GM03348 (cell line): ENCODE data around the gene EIF4EBP3.

ENCODE experiments used
- DNase-seq: peaks from one replicate; pipeline ENCODE4 v3.0.0; 2012; ENCODE audit warnings: low spot score

Gene EIF4EBP3

DNA sequence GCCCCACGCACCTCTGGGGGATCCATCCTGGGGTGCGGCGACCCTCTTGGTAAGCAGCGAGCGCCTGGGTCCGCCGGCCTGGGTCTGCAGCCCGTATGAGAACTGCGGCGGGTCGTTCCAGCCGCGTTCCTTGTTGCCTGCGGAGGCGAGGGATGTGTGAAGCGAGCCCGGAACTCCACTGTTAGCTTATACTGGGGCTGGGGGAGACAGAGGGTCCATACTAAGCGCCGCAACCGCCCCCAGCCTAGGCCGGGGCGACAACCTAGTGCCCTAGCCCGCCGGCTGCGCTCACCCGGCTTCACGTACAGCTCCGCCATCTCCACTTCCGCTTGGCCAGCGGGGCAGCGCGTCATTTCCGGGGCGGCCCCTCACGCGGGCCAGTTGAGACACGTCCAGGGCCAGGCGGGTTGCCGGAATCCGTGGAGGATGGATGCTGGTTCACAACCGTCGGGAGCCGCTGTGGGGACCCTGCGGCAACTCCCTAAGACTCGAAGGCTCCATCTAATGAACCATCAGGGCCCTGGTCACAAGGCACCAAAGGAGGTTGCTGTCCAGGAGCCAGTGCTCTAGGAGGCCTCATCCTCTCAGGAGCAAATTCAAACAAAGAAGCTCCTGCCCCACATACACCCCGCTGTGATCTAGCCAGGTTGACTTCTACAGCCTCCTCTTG is 9.8 kb downstream of the EIF4EBP3 start, which contains the start of gene SRA1:
Gene SRA1 (minus strand): TSS at position 338 of the 670 bp plus-strand sequence. CDS start 21 bp downstream, at position 317.
- peak; percentile 95 for DNase-seq

DNA sequence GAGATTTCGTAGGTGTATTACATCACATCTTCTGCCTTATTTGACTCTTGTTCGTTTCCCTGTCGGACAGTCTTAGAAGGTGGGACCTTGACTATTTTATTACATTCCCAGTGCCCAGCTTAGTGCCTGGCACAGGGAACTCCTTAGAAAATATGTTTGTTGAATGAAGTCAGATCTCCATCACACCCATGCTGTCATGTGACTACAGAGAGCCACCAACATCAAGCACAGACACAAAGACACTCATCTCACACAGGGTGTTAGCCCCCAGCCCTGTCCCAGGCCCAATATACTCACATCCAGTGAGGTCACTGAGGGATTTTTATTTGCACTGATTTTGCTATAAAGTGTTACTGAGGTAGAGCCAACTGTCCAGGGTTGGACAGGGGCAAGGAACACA is 10.5 kb downstream of the EIF4EBP3 start:
- no peak for DNase-seq

DNA sequence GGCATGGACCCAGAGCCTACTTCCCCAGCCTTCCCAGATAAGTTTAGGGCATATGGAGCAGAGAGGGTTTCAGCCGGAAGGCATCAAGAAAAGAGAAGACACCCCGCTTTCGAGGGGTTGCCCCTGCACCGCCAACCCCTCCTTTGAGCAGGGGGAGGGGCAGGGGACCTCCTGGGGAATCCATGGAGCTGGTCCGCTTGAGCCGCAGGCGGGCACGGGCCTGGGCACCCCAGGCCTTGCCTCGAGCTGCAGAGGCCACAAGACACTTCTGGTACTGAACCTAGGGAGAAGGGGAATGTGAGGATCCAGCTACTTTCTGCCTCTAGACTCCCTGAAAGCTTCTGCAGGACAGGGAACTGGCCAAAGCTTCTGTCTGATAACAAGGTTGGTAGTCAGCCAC is 11.1 kb downstream of the EIF4EBP3 start:
- DNase-seq: no peak

DNA sequence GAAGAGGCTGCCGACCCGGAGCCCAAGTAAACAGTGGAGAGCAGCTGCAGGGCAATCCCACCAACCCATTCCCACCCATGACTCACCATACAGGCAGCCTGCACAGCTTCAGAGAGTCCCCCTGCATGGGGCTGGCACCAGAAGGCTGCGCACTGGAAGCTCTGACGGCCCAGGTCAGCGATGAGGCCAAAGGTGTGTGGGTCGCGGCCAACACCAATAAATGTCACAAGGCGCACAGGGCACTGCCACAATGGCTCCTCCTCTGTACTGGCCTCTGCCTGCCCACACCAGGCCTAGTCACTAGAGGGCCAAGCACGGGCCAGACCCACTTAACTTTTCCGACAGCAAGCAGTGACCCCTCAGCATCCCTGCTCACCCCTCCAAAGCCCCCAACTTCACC is 12.8 kb downstream of the EIF4EBP3 start:
- no peak for DNase-seq

DNA sequence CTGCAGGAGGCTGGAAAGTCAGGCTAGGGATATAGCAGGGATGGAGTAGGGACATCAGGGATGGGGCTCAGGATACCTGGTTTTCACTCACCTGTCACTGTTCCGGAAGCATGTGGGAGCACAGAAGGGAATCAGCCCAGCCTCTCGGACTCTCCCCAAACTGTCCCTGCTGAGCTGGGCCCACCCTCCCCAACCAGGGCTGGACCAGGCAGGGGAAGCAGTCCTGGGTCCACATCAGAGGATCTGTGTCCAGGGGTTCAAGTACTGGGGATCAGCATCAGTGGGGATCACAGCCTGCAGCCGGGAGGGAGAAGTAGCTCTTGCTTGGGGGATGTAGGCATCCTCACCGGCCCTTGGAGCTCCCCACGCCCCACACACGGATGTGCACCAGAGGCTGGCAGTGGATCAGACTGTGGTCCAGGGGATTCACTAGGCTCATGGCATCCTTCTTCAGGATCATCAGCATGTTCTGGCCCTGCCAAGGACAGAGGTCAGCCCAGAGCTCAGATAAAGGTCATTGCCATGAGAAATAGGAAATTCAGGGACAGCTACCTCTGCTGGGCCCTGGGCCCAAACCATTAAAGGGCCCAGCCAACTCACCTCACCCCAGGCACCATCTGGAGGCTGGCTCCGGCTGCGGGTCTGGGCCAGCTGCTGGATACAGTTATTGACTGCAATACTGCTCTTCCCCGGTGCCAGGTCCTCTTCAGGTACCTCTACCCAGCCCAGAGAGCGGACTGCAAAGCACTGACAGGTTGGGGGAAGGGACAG is 14.5 kb downstream of the EIF4EBP3 start:
- no peak for DNase-seq

DNA sequence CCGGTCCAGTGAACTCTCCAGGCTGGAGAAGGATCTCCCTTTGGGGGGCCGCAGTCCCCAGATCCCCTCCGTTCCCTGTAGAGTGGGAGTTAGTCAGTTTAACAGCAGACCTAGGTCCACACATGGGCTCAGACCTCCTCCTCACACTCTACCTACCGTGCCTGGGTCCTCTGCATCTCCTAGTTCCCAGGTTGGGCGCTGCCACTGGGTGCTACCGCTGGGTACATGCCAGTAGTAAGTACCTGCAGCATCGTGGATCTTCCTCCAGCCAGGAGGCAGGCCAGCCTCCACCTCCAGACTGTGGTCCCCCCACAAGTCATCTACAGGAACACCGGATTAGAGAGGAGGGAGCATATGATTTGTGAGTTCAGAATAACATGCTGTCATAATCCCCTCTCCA is 16.1 kb downstream of the EIF4EBP3 start:
- DNase-seq: no peak

DNA sequence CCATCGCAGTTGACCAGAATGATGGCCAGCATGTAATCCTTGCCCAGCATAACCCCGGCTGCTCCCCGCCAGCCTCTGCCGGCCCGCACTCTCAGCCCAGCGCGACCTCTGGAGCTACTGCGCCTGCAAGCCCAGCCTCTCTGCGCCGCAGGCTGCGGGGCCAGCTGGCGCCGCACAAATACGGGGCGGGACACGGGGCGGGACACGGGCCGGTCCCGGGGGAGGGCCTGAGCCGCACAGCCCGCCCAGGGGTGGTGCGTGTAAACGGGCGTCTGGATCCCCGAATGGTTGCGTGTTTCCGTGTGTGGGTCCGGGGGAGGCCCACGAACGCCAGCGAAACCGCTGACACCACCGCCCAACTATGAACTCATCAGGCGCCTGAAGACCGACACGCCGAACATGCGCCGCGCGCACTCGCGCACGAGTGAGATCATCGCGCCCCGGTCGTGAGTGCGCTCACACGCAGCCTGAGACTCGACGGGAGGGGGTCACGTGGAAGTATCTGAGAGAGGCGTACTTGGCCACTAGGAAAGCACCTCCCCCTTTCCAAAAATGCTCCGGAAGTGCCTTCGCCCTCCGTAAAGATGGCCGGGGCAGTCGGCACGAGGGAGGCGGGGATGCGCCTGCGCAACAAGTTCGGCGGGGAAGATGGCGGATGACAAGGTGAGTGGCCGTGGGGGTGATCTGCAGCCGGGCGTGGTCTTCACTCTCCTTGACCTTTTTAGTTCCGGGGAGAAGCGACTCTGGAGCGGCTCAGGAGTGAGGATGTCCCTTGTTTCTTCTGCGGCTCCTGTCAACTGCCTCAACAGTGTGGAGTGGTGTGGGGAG is 16.9 kb downstream of the EIF4EBP3 start, which contains the start of the genes APBB3 and SLC35A4:
Gene APBB3 (minus strand): TSS at position 403 of the 828 bp plus-strand sequence. CDS start 353 bp downstream, at position 50.
Gene SLC35A4 (plus strand): TSS at position 633 of the 828 bp plus-strand sequence. CDS start 2,342 bp downstream, outside the sequence.
- peak; percentile 97 for DNase-seq

DNA sequence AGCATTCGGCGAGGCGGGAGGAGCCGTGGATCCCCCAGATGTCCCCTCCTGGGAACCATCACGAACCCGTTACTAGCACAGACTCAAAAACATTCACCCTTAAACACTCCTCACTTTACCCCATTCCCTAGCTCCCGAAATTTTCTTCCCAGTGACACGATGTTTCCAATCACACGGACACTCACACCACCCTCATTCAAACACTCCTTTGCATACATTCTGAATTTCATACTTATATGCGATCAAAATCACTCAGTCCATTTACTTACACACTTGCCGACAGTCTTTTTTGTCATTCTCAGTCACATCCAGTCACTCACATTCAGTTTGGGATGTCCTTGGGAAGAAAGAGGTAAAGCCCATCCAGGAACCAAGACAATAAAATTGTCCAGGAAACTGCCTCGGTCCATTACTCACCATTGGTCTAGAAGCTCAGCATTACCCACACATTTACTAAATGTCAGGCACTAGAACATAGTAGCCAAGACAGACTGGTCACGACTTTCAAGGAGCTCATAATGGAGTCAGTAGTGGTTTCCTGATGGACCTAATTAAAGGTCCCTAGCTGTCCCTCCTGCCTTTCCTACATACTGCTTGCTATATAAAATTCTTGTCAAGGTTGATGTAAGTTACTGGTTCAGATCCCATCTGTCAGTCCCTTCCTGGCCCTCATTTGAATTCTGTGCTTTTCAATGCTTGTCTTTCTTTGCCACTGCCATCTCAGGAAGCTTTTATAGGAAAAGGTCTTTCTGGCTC is 17.7 kb downstream of the EIF4EBP3 start:
- DNase-seq: no peak

DNA sequence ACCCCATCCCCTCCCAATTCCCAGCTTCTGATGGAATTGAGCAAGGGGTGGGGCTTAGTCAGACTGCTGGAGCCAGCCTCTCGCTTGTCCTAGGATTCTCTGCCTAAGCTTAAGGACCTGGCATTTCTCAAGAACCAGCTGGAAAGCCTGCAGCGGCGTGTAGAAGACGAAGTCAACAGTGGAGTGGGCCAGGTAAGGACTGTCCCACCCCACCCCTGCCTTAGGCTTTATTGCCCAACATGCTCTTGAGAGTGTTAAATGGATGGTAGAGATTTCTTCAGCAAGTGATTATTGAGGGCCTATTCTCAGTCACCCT is 18.3 kb downstream of the EIF4EBP3 start:
- no peak for DNase-seq

DNA sequence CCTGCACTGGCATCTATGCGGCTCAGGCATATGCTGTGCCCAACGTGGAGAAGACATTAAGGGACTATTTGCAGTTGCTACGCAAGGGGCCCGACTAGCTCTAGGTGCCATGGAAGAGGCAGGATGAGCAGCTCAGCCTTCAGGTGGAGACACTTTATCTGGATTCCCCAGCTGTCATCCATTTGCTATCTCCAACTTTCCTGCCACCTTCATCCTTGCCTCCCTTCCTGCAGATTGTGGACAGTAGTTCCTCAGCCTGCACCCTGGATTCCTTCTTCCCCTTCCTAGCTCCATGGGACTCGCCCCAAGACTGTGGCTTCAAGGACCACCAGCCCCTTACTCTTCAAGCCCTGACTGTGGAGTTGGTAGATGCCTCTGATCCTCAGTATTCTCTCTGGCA is 19.2 kb downstream of the EIF4EBP3 start:
- no peak for DNase-seq

DNA sequence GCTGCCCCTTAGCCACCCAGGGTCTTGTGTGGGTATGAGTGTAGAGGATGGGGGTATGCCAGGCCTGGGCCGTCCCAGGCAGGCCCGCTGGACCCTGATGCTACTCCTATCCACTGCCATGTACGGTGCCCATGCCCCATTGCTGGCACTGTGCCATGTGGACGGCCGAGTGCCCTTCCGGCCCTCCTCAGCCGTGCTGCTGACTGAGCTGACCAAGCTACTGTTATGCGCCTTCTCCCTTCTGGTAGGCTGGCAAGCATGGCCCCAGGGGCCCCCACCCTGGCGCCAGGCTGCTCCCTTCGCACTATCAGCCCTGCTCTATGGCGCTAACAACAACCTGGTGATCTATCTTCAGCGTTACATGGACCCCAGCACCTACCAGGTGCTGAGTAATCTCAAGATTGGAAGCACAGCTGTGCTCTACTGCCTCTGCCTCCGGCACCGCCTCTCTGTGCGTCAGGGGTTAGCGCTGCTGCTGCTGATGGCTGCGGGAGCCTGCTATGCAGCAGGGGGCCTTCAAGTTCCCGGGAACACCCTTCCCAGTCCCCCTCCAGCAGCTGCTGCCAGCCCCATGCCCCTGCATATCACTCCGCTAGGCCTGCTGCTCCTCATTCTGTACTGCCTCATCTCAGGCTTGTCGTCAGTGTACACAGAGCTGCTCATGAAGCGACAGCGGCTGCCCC is 19.8 kb downstream of the EIF4EBP3 start:
- no peak for DNase-seq

DNA sequence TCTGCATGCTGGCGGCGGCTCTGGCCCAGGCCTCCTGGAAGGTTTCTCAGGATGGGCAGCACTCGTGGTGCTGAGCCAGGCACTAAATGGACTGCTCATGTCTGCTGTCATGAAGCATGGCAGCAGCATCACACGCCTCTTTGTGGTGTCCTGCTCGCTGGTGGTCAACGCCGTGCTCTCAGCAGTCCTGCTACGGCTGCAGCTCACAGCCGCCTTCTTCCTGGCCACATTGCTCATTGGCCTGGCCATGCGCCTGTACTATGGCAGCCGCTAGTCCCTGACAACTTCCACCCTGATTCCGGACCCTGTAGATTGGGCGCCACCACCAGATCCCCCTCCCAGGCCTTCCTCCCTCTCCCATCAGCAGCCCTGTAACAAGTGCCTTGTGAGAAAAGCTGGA is 20.4 kb downstream of the EIF4EBP3 start:
- DNase-seq: no peak

DNA sequence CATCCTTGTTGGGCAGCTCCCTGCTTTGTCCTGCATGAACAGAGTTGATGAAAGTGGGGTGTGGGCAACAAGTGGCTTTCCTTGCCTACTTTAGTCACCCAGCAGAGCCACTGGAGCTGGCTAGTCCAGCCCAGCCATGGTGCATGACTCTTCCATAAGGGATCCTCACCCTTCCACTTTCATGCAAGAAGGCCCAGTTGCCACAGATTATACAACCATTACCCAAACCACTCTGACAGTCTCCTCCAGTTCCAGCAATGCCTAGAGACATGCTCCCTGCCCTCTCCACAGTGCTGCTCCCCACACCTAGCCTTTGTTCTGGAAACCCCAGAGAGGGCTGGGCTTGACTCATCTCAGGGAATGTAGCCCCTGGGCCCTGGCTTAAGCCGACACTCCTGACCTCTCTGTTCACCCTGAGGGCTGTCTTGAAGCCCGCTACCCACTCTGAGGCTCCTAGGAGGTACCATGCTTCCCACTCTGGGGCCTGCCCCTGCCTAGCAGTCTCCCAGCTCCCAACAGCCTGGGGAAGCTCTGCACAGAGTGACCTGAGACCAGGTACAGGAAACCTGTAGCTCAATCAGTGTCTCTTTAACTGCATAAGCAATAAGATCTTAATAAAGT is 21.1 kb downstream of the EIF4EBP3 start:
- DNase-seq: no peak

DNA sequence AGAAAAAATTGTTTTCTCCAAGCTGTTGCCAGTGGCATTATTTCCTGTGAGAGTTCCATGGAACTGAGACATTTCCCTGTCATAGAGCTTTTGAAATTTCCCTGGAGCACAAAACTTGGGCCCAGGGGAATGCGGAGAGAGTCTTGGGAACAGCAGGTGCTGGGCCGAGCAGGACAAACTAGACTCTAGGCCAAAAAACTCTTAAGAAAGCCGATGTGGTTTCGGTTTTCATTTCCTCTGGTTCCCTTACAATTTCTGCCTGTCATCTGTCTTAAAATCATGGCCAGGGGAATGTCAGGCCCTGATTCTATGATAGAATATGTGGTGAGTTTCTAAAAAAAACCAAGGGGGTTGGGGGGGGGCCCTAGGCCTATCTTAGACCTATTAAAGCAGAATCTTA is 21.7 kb downstream of the EIF4EBP3 start:
- no peak for DNase-seq

DNA sequence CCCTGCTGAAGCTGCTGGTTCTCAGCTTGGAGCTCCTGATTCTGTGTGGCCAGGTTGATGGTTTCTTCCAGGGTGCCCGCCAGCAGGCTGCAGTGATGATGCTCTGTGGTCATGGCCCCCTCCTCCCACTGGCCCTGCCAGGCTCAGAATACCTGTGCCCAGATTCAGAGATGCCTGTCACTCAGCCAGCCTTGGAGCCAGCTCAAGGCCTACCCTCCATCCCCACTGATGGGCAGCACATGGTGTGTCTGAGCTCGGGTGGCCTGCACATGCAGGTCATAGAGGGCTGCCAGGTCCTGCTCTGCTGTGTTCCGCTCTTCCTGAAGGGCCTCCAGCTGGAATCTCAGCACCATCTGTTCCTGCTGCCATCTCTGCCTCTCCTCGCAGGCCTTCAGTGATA is 22.6 kb downstream of the EIF4EBP3 start:
- DNase-seq: no peak

DNA sequence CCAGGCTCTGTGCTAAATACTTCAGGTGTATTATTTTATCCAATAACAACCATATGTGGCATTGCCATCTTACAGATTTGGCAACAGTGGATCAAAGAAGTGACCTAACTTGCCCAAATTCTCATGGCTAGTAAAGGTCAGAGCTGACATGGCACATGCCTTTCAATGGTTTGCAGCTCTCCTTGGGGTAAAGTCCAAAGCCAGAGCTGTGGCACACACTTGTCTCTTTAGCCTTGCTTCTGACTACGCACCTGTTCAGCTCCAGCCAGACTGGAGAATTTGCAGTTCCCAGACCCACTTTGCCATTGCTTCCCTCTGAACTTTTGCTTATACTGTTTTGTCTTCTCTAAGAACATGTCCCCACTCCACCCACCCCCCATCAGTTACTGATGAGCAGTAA is 23.0 kb downstream of the EIF4EBP3 start:
- no peak for DNase-seq

DNA sequence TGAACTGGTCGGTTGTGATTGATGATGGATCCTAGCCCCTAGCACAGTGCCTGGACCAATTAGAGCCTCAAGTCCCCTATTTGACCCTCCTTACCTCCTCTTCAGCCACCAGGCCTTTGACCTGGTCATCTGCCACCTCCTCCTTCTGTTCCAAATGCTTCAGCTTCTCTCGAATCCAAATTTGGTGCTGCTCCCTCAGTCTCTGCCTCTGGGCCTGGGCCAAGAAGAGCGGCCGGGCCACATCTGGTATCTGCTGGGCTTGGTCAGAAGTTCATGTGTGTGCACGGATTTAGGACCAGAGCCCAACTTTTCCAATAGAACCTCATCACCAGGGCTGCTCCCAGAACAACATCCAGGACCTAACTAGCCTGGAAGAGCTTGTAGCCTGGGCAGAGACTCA is 23.6 kb downstream of the EIF4EBP3 start:
- DNase-seq: no peak

DNA sequence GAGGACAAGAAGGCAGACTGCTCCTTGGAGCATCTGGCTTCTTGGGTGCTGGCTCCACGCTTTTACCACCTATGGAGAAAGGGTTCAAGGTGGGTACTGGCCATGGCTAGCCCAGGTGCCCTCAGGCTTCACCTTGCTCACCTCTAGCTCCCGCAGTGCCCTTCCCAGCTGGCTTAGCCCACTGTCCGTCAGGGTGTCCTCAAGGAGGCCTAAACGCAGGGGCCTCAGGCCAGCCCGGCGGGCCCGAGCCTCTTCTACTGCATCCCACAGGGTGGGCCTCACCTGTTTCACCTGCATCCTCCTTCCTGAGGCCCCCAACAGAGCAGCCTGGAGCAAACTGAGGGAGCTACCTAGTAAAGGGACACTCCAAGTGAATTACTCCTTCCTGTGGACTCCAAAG is 26.2 kb downstream of the EIF4EBP3 start:
- DNase-seq: no peak

DNA sequence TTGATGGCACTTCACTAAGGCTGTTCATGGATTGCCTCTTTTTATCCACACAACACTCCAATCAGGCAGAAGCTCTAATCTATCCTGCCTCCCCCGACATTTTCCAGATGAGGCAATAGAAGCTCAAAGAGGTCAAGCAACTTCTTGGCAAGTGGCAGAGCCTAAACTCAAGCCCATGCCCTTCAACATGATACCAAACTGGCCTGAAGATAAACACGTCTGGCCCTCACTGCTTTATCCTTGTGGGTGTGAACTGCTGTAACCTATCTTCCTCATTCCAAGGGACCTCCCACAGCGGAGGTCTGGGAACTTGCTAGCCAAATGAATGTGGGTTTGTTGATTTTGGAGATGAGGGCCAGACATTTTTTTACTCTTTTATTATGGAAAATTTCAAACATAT is 26.7 kb downstream of the EIF4EBP3 start:
- no peak for DNase-seq

DNA sequence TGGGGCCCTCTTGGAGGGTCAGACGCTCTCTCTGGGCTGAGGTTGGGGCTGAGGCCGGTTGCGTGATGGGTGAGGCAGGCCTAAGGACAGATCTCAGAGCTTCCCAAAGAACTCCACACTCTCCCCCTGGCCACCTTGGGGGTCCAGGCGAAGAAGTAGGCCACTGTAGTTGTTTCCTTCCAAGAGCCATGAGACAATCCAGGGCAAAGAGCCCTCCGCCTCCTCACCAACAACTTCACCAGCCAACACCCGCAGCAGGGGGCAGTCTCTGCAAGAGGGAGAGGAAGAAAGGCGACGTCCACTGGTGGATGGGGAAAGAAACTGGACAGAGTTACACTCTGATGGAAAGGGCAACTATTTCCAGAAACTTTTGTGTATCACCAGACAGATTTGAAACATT is 27.8 kb downstream of the EIF4EBP3 start:
- DNase-seq: peak; percentile 62

DNA sequence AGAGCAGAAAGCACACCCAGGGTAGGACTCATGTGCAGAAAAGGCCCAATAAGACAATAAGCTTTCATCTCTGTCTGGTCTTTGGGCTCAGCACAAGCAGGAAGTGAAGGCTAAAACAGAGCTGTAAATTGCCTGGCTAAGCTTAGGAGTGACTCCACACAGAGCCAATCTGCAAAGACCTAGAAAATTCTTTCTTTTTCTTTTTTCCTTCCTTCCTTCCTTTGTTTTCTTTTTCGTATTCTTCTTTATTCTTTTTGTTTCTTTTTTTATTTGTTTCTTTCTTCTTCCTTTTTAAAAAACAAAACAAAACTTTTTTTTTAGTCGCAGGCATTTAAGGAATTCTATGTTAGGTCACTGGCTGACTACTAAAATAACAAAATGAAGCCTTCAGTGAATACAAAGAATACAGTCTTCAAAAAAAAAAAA is 29.3 kb downstream of the EIF4EBP3 start:
- no peak for DNase-seq
